ENCODE measurements around the gene SLC9A7. TPM values are rescaled to one million over a fixed set of nuclear protein-coding genes. Genes with fewer than 3 reads are reported as not detected.

The SLC9A7 gene
- total and polyA plus RNA-seq, 8 donors = 2.2 to 16.0 (median 6.3) TPM

GRCh38 chrX:46666831-46667230, 92.1 kb downstream of the SLC9A7 start:
- no peak for TF ChIP-seq CTCF (IDR thresholded peaks at IDR 0.05)

GRCh38 chrX:46665232-46666152, 93.4 kb downstream of the SLC9A7 start:
- Histone ChIP-seq H3K36me3 (no peaks in the 10 kb centered on the region), H3K4me3 (no peak overlapping the region), H3K27me3 (peaks cover 0 to 9% (median 0%) of the 10 kb centered on the region in 4 donors), H3K27ac (no peak overlapping the region), H3K9me3 (no peaks in the 10 kb centered on the region), H3K4me1 (no peaks in the 10 kb centered on the region)
- 73 to 90% methylated on average over 3 of the region's 3 CpGs for WGBS, 2 donors
- ATAC-seq (no peak), FAIRE-seq (no peak), DNase-seq (no peak)
- intact Hi-C loops (cut with DNase I) = no loop called here
- TF ChIP-seq CTCF (IDR thresholded peaks at IDR 0.05) = no peak

More at GRCh38 chrX:46666831-46667230, 92.1 kb downstream of the SLC9A7 start:
- Histone ChIP-seq H3K36me3 (no peaks in the 10 kb centered on the region), H3K27ac (no peak overlapping the region), H3K4me3 (no peak overlapping the region), H3K4me1 (no peaks in the 10 kb centered on the region), H3K27me3 (peaks cover 0 to 9% (median 0%) of the 10 kb centered on the region in 4 donors), H3K9me3 (no peaks in the 10 kb centered on the region)
- intact Hi-C loops (cut with DNase I) = no loop called here
- FAIRE-seq (no peak), DNase-seq (no peak), ATAC-seq (no peak)
- WGBS, 2 donors = 64 to 88% methylated on average over 2 of the region's 2 CpGs

GRCh38 chrX:46662188-46662958, 96.5 kb downstream of the SLC9A7 start:
- FAIRE-seq = no peak
- WGBS, 2 donors = 69 to 90% methylated on average over 10 of the region's 10 CpGs

GRCh38 chrX:46653482-46653881, 105.4 kb downstream of the SLC9A7 start:
- no peak for FAIRE-seq
- 57 to 80% methylated on average over 6 of the region's 6 CpGs for WGBS, 2 donors
- H3K27ac ChIP-seq = no peak overlapping the region
- no peak for DNase-seq
- H3K4me1 ChIP-seq = no peaks in the 10 kb centered on the region
- H3K4me3 ChIP-seq = no peak overlapping the region
- intact Hi-C loops (cut with DNase I) = no loop called here
- no peaks in the 10 kb centered on the region for H3K36me3 ChIP-seq
- H3K27me3 ChIP-seq = no peaks in the 10 kb centered on the region
- H3K9me3 ChIP-seq = no peaks in the 10 kb centered on the region
- ATAC-seq = no peak
- TF ChIP-seq CTCF (IDR thresholded peaks at IDR 0.05) = no peak

More at GRCh38 chrX:46662188-46662958, 96.5 kb downstream of the SLC9A7 start:
- Histone ChIP-seq H3K9me3 (no peaks in the 10 kb centered on the region), H3K36me3 (no peaks in the 10 kb centered on the region), H3K4me1 (no peaks in the 10 kb centered on the region), H3K4me3 (no peak overlapping the region), H3K27me3 (peaks cover 0 to 9% (median 0%) of the 10 kb centered on the region in 4 donors), H3K27ac (no peak overlapping the region)
- ATAC-seq (no peak), DNase-seq (no peak)
- no peak for TF ChIP-seq CTCF (IDR thresholded peaks at IDR 0.05)
- intact Hi-C loops (cut with DNase I) = no loop called here

Measured in pancreas (tissue), 10 donors.